CD4-positive, alpha-beta T cell treated with Interleukin-15 for 4 hours (primary cell): ENCODE measurements around the gene NREP.
A peak's percentile ranks its signal among the peaks of the same experiment; 100 is the strongest.

Experiments used
- DNase-seq: peaks from one replicate; pipeline ENCODE4 v3.0.0-alpha.2; 2020; ENCODE audit warnings: low spot score

The NREP gene

DNA sequence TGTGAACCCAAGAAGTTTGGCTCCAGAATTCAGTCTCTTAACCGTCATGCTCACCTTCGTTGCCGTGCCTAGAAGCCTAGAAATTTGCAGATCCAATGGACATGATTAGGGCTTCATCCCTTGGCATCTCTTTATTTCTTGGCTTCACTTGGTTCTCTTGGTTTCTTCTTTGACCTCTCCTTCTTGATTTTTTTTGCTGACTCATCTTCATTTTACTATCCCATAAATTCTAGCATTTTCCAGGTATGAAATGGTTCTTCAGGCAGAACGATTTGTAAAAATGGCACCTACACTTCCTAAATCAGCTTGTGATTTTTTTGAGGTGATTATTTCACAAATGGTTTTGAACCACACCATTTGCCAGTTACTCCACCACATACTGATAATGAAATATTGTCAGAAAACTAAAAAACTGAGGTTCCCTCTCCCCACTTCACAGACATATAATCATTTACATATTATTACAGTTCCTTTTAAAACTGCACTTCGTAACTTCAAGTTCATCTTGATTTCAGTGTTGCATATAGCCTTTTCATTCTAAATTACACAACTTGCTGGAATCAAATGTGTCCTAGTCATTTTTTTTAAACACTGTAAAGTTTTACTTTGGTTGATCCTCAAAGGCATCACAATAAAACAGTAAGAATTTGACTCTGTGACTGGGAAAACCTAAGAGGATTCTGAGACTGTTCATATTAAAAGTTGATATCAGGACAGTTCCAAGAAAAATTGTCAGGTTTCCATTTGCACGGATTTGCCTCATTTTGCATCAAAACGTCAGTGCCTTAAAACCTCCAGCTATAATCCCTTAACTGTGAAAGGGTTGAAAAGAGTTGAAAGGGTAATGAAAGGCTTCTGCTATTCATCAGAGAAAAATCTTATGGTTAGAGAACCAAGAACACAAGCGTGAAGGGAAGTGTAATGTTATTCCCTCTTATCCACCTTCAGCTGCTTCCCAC lies 8.9 kb upstream of the NREP start:
- no peak for DNase-seq

DNA sequence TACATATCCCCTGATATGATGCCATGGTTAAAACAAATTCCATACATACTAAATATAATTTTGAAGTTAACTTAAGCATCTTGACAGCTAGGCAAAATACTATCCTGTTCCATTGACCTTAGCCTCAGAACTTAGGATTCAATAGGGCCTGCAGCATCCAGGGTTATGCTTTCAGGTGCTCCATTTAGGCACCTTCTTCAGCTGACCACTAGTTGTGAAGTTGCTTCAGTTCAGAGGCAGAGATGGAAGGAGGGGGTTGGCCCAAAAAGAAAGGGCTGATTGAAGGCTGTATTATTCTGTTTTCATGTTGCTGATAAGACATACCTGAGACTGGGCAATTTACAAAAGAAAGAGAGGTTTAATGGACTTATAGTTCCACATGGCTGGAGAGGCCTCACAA lies 7.0 kb upstream of the NREP start:
- no peak for DNase-seq

DNA sequence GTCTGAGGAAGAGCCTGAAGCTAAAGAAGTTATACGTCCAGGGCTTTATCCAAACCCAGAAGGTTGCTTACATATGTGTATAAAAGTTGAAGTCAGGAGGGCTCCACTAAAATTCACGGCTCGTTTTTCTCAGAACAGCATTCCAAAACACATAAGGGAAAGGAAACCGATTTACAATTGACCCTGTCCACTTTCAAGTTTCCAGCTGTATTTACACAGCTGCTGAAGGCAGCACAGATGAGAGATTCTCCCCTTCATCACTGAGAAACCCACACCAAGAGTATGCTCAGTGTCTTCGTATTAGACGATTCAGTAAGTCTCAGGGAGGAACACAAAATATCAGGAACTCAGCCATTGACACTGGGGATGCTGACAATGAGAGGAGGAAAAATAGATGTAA lies 5.9 kb upstream of the NREP start:
- no peak for DNase-seq

DNA sequence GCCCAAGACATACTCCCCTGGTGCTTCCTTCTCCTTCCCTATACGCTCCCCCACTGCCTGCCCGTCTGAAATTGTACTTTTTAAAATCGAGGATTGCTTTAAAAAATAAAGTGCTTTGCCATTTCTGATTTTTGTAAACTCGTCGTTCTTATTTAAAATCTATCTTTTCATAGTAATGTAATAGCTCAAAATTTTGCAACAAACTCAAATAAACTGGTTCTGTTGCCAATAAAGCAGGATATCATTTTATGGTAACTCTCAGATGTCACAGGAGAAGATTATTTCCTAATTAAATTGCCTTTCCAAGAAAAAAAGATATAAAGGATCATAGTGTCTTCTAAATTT lies 1.3 kb upstream of the NREP start:
- DNase-seq = no peak

DNA sequence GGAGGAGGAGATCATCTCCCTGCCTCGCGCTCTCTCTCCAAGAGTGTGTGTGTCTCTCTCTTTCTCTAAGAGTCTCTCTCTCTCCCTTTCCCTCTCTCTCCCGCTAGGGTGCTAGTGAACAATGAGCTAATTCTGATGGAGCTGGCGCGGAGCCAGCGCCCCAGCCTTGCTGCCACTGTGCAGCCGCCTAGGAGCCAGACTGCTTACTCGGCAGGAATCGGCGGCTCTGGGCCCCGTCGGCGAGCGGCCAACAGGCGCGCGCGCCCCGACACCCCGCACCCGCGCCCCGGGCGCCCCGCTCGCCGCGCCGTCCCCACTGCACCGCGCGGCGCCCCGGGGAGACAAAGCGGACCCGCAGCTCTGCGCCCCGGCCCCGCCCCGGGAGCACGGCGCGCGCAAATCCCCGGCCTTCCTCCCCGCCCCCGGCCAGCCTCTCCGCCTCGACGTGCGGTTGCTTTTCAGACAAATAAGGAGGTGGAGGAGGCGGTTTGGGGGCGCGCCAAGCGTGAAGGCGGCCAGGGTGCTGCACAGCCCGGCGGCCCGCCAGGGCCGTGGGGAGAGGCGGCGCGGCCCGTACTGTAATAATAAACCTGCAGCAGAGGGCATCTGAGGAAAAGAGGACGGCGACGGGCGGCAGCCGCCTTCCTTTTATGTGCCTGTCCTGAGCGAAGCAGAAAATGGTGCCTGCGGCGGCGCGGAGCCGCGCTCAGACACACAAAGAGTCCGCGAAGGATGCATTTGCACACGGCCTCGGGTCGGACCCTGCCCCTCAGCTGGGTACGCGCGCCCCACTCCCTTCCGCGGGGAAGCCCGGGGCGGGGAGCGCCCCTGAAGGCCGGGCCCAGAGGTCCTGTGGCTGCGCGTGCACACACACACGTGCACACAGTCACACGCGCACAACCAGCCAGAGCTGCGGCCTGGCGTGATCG lies 625 bp upstream of the NREP start:
- DNase-seq = peak; percentile 69

DNA sequence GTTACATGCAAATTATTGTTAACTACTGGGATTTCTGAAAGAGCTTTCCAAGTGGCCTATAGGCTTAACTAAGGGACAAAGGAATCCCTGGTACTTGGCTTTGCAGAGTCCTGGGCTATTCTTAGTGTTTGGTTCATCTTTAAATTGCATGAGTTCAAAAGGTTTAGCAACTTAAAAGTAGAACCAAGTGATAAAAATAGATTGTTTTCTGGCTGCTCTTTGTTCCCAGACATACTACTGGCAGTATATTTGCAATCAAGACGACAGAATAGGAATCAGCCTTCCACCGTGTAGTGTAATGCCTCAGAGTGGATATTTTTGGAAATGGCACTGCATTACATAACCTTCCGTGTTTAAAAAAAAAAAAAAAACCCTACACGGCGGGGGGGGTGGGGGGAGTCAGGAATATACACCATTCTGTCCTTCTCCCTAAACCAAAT lies 1.0 kb downstream of the NREP start:
- DNase-seq = no peak

DNA sequence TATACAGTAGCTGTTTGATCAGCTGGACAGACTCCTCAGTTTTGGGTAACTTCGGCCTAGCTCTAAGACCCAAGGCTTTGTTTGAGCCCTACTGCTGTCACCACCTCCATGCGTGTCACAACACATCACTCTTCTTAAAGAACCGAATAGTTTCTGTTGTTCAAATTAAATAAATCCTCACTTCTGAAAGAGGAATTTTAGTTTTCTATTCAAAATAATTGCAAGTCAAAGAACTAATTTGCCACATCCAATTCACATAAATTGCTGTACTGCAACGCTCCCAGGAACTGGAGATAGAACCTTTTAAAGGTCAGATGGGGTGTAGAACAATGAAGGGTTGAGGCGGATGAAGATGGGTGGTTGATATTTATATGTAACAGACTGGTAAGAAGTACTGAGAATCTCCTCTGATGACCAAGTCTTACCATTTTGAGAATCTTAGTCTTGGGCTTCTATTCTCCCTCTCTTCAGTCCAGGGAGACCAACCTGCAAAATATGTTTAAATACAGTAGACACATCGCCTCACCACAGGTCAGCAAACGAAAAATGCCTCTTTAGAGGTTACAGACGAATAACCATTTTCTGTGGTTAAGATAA lies 1.6 kb downstream of the NREP start:
- no peak for DNase-seq

DNA sequence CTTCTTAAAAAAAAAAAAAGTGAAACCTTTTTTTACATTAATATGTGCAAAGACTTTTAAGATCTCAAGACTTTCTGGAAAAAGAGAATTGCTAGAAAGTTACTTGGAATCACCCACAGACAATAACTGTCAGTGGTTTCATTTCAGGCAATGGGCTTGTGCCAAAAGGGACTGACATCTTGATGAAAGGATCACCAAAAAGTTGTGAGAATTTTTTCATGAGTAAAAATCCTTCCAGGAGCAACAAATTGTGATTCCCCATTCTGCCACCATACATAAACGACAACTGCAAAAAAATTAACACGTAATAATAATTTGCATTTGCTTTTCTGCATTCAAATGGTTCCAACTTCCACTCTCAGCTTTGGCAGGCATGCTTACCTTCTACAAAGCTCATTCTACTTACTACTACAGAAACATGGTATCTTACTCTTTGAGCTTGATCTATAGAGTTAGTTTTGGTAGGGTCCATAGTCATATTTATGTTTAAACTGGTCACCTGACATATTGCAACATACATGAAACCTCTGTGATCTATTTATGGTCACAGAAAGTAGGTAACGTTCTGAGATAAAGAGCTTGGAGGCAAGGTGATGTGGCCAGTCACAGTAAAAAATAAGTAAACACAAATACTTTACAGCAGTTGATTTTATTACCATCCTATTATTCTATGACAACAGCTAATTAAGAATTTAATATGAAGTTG lies 3.0 kb downstream of the NREP start:
- no peak for DNase-seq

DNA sequence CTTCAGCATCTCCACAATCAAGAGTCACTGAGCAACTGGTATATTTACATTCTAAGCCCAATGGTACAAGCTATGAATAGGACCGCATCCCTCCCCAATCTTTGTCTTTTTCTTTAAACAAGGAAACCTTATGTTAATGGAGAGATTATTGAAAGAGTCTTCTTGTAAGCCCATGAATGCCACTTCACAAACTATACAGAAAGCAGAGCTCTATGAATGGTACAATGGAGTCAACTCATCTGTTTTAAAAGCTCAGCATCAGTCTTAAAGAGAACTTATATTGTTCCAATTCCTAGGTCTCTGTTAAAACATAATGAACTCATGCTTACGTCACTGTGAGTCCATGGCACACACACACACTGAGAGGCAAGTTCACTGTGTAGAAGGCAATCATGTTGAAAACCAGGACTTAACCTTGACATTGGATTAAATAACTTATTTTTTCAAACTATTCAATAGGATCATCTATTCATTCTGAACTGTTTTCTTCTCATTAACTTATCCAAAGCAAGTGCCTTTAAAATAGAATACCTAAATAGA lies 4.5 kb downstream of the NREP start:
- no peak for DNase-seq

DNA sequence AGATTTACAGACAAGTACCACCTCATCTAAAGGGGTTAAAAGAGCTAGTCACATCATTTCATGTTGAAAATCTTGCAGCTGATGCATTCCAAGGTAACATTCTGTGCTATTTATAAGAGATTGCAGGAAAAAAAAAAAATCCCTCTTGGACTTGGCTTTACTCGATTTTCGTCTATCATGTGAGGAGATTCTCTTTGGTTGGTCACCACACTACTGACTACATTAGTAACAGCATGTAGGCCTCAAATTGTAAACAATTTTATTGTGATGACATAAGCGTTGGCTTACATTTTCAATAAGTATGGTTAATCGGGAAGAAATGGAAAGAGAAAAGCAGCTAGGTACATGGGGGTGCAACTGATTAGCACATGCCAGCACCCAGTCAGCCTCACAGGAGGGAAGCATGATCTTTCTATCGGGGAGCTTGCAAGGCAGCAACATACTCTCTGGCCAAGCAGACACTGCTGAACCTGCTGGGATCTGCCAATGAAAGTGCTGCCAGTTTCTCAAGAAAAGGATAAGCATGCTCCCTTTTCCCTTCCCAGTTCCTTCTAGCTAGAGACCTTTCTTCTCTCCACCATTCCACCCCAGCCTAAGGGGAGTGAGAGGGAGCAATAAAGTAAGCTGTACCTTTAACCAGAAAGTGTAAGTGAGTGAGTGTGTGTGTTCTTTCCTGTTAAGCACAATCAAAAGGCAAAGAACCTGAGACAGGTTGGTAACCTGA lies 7.5 kb downstream of the NREP start:
- no peak for DNase-seq

DNA sequence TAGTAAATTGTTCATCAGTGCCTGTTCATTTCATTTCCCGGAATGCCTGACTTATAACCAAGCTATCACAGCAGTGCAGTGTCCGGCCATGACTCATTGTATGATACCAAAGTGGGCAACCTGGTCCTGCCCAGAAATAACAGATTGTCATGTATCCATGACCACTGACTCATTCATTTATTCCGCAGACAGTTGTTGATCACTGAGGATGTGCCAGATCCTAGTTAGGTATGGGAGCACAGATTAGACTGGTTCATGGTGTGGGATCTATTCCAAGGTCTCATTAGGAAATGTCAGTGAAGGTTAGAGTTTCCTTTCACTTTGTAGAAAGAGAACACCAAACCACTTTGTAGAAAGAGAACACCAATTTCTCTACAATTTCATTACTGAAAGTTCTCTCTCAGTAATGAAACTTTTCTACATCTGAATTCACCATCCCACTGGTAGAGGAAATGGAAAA lies 8.7 kb downstream of the NREP start:
- no peak for DNase-seq

DNA sequence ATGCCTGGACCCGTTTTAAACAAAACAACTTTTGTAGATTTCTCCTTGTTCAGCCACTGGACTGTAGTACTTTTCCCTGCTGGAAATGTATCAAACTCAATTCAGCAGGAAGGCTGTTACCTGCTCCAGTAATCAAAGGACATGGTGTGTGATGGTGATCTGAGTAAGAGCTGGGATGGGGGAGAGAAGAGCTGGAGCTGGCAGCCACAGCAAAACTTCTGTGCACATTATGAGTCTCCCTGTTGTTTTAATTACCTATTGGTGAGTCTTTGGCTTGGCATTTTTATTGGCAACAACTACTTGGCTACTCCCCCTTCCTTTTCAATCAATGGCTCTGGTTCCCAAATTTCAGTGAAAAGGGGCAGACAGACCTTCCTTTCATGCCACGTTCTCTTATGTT lies 9.7 kb downstream of the NREP start:
- no peak for DNase-seq

DNA sequence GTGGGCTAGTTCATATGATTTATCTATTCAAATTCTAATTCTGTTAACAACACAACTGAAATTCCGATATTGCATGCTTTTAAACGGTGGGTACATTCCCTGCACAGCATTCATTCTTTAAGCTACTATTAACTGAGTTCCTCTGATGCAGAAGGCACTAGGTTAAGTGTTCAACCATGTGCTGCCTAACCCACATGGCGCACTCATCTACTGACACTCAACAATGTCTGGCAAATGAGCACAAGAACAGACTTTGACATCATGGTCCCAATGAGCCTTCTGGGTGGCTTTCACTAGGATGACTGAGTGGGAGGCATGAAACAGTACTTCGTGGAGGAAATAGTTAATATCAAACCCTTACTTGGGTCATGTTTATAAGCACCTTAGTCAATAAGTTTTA lies 10.2 kb downstream of the NREP start:
- no peak for DNase-seq

DNA sequence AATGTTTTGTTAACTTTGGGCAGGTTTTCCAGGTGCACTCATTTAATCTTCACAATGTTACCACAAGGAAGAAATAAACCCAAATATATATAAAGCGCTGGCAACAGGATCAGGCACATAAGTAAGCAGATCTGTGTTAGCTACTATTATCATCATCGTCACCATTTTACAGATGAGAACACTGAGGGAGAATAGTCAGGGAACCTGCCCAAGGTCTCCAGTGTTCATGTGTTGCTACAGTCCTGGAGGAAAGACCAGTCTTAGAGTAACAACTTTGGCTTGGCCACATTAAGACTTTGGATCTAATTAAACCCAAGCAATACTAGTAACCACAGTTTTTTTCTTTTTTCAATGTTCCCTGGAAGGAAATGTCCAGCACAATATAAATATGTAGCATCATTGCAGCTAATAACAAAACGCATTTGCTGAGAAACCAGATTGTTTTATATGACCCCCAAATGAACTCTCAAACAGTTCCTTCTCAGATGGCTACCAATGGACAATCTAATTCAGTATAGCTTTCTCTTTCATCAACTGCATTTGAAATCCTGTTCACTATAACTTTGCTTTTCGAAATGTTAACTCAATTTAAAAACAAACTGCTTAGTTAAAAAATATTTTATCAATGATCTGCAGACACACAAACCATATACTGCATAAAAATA lies 11.8 kb downstream of the NREP start:
- no peak for DNase-seq

DNA sequence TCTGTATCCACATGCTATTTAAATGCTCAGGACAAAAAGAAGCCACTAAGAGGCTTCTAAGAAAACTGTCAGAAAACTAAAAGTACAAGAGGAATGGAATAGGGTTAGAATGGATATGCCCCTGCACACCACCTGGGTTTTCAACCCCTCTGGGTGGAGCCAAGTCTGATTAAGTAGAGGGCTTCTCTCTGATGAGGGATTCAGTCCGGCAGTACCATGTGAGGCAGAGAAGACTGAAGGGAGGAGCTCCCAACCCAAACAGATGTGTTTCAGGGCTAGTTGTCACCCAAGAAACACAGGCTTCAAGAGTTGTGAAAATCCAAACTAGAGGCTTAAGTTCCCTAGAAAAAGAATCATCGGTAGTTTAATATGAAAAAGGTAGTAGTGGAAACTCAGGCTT lies 12.5 kb downstream of the NREP start:
- DNase-seq = no peak

DNA sequence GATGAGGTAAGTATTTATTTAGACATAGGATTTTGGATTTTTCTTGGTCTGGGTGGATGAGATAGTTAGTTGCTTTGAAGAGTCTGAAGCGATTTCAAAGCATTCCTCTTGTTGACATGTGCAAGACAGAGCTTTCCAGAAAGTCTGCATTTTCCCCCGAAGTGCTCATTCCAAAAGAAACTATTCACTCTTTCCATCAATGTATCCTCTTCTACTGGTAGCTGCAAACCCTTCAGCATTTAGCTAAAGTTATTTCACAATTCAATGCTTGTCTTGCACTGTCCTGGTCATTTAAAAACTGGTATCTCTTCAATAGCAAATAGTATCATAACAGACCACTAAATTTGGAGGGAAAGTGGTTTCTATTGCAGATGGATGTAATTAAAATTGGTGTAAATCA lies 13.0 kb downstream of the NREP start:
- DNase-seq = no peak

DNA sequence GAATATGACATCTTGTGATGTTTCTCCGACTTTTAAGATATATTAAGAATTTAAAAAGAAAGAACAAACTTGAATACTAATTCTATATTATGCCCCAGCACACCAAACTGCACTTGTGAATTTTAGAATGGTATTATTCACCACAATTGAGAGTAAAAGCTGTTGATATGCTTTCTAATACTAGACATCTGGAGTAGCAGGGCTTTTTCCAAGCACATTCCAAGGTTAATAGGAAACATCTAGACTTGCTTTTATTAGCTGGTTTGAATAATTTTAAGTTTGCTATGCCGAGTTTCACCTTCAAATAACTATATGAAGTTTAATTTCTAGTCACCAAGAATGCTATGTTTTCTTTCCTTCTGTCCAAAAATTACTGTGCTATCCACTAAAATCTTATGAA lies 13.5 kb downstream of the NREP start:
- no peak for DNase-seq

DNA sequence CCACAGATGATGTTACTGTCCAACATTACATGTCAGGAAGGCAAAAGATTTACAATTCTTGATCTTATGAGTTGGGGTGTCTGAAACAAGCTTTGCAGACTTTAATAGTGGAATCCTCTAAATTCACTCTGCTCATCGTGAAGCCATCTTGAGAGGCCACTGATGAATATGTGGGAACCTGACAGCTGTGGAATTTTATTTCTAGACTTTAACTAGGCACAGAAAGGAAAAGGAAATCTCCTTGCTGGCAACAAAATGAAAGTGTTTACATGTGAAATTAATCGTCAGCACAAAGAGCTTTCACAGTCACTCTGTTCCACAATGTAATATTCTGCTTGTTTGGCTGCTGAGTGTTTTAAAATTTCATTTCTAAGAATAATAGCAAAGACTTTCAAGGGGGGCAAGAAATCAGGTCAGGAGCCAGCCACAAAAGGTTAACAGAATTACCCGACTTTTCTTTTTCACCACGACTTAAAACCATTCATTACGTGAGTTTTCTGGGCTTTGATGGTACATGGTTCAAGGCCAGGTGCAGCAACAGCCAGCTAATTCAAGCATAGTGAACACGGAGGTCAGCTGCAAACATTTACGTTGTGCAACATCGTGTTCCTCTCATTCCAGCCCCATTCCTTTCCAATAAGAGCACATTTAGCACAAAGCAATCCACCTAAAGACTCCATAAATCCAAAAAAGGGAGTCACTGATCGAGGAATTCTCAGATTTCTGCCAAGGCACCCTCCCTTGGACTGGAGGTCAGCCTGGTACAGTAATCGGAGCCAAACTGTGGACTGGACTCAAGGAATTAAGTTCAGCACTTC lies 14.6 kb downstream of the NREP start:
- DNase-seq = no peak

DNA sequence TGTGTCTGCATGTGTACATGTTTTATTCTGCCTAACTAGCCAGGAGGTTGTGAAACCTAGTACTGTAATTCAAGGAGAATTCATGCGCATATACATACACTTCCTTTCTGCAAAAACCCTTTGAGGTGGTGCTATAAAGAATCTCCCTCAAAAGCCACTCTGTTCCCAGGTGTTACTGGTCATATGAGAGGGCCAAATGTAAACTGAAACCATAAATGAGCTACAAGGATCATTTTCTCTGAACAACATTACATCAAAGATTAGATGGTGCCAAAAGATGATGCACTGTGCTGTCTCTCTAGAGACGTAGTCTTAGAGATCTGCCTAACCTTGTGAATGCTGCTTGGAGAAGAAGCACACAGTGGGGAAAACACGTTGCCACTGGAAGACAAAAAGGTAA lies 15.7 kb downstream of the NREP start:
- DNase-seq = no peak

DNA sequence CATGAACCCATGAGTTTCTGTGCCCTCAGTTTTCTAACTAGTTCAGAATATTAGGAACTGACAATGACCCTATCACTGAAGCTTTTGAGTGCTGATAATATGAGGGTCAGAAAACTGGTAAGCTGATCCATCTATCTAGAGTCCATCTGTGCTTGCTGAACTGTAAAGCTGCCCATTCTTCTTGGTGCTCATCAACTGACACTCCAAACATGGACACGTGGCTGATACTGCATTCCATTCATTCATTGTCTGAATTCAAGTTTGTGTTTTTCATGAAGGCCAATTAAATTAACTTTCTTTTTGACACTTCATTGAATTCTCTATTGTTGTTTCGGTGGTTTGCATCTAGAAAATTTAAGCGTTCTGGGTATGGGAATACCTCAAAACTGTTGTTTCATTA lies 17.6 kb downstream of the NREP start:
- DNase-seq = no peak
